Measurements from ENCODE around the gene ARPC4. TPM values are rescaled to one million over a fixed set of nuclear protein-coding genes. Genes with fewer than 3 reads are reported as not detected.

ARPC4 gene
- total and polyA plus RNA-seq, 8 donors = 45.5 to 180 (median 123) TPM

- WGBS, 5 donors = 85 to 92% (median 90%) methylated on average over 4 of the region's 4 CpGs
- no peak for DNase-seq
- Histone ChIP-seq H3K27ac (no peak overlapping the region), H3K4me1 (peaks cover 23 to 43% (median 36%) of the 10 kb centered on the region in 4 donors), H3K9me3 (no peaks in the 10 kb centered on the region), H3K36me3 (peaks cover 0 to 47% (median 33%) of the 10 kb centered on the region in 4 donors), H3K4me3 (no peak overlapping the region), H3K27me3 (no peaks in the 10 kb centered on the region)
- intact Hi-C loops (cut with DNase I; ENCODE audit: low total_unique reads) = no loop called here
- TF ChIP-seq EP300 (IDR thresholded peaks at IDR 0.05) (no peak), POLR2AphosphoS5 (IDR thresholded peaks at IDR 0.05) (no peak), POLR2A (IDR thresholded peaks at IDR 0.05) (no peak)
- TF ChIP-seq, protein P1, sequence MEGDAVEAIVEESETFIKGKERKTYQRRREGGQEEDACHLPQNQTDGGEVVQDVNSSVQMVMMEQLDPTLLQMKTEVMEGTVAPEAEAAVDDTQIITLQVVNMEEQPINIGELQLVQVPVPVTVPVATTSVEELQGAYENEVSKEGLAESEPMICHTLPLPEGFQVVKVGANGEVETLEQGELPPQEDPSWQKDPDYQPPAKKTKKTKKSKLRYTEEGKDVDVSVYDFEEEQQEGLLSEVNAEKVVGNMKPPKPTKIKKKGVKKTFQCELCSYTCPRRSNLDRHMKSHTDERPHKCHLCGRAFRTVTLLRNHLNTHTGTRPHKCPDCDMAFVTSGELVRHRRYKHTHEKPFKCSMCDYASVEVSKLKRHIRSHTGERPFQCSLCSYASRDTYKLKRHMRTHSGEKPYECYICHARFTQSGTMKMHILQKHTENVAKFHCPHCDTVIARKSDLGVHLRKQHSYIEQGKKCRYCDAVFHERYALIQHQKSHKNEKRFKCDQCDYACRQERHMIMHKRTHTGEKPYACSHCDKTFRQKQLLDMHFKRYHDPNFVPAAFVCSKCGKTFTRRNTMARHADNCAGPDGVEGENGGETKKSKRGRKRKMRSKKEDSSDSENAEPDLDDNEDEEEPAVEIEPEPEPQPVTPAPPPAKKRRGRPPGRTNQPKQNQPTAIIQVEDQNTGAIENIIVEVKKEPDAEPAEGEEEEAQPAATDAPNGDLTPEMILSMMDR (IDR thresholded peaks at IDR 0.05) = no peak
Observed at GRCh38 chr3:9765865-9766264, 27.0 kb upstream of the ARPC4 start.

- TF ChIP-seq POLR2AphosphoS5 (IDR thresholded peaks at IDR 0.05) (no peak), EP300 (IDR thresholded peaks at IDR 0.05) (no peak), POLR2A (IDR thresholded peaks at IDR 0.05) (no peak)
- TF ChIP-seq, protein P1 (IDR thresholded peaks at IDR 0.05) = no peak
- 66 to 74% (median 70%) methylated on average over 7 of the region's 7 CpGs for WGBS, 5 donors
- H3K27me3 ChIP-seq = no peaks in the 10 kb centered on the region
- no peaks in the 10 kb centered on the region for H3K9me3 ChIP-seq
- DNase-seq = no peak
- H3K36me3 ChIP-seq = peaks cover 0 to 32% (median 17%) of the 10 kb centered on the region in 4 donors
- intact Hi-C loops (cut with DNase I; ENCODE audit: low total_unique reads) = no loop called here
- H3K4me3 ChIP-seq = no peak overlapping the region
- peak overlapping the region in 4 of 5 donors; percentile 17 to 88 (median 62) for H3K27ac ChIP-seq
- peaks cover 24 to 49% (median 40%) of the 10 kb centered on the region in 4 donors for H3K4me1 ChIP-seq
Observed at GRCh38 chr3:9767418-9767817, 25.5 kb upstream of the ARPC4 start.

GRCh38 chr3:9768141-9768775 lies 24.6 kb upstream of the ARPC4 start:
- TF ChIP-seq POLR2A (IDR thresholded peaks at IDR 0.05) (no peak), EP300 (IDR thresholded peaks at IDR 0.05) (no peak), POLR2AphosphoS5 (IDR thresholded peaks at IDR 0.05) (no peak)
- TF ChIP-seq, protein P1 (IDR thresholded peaks at IDR 0.05) = no peak
- H3K4me1 ChIP-seq = peaks cover 24 to 49% (median 40%) of the 10 kb centered on the region in 4 donors
- H3K9me3 ChIP-seq = no peaks in the 10 kb centered on the region
- no peak for DNase-seq
- H3K36me3 ChIP-seq = peaks cover 0 to 23% (median 9%) of the 10 kb centered on the region in 4 donors
- H3K4me3 ChIP-seq = peak overlapping the region in 2 of 4 donors; percentile 59 to 65
- peak overlapping the region in 4 of 5 donors; percentile 84 to 91 (median 88) for H3K27ac ChIP-seq
- no peaks in the 10 kb centered on the region for H3K27me3 ChIP-seq
- intact Hi-C loops (cut with DNase I; ENCODE audit: low total_unique reads) = no loop called here
- 69 to 81% (median 73%) methylated on average over 6 of the region's 6 CpGs for WGBS, 5 donors

DNA sequence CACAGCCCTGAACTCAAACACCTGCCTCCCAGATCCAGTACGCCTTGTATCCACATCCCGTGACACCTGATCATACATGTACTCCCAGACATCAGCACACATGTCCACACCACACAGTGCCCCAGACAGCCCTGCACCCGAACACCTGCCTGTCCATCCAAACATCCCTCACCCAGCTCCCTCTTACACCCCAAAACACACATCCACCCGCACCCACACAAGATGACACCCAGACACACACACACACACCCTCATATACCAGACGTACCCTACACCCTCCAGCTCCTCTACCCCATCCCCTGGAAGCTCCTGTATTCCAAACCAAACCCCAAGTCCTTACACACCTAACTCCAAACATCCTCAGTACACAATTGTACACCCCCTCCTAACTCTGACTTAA lies 23.9 kb upstream of the ARPC4 start:
- no peak for TF ChIP-seq EP300 (IDR thresholded peaks at IDR 0.05)
- H3K27ac ChIP-seq = peak overlapping the region; percentile 73 to 91 (median 87)
- peaks cover 24 to 49% (median 40%) of the 10 kb centered on the region in 4 donors for H3K4me1 ChIP-seq
- intact Hi-C loops (cut with DNase I; ENCODE audit: low total_unique reads) = no loop called here
- H3K27me3 ChIP-seq = no peaks in the 10 kb centered on the region
- H3K9me3 ChIP-seq = no peaks in the 10 kb centered on the region
- WGBS, 5 donors = 47 to 71% (median 54%) methylated on average over 5 of the region's 5 CpGs
- peaks cover 0 to 17% (median 9%) of the 10 kb centered on the region in 4 donors for H3K36me3 ChIP-seq
- DNase-seq = no peak
- H3K4me3 ChIP-seq = peak overlapping the region; percentile 59 to 70 (median 65)
